GM23248 (cell line): ENCODE results near the gene KRTAP19-8. TPM values are rescaled to one million over a fixed set of nuclear protein-coding genes. Genes with fewer than 3 reads are reported as not detected.

Experiments used
- DNase-seq: peaks from one replicate; pipeline ENCODE4 v3.0.0-alpha.2; 2015
- H2AFZ ChIP-seq: fragments of 200-600 bp; sonication (generic); 2 replicates; pipeline ENCODE4 v1.6.1; 2016; ENCODE audit warnings: antibody characterized with exemption
- H3F3A ChIP-seq: fragments of 200-600 bp; sonication (generic); 2 replicates; pipeline ENCODE4 v1.6.1; 2016; ENCODE audit warnings: mild to moderate bottlenecking, antibody characterized with exemption, mixed run types; ENCODE audit not compliant: insufficient read depth
- H3K27ac ChIP-seq: fragments of 200-600 bp; sonication (generic); 2 replicates; pipeline ENCODE4 v1.5.1; 2016; ENCODE audit warnings: mild to moderate bottlenecking
- H3K27me3 ChIP-seq: fragments of 200-600 bp; sonication (generic); replicated peaks from 2 replicates; pipeline ENCODE4 v1.6.1; 2016; ENCODE audit warnings: mild to moderate bottlenecking; ENCODE audit not compliant: insufficient read depth
- H3K36me3 ChIP-seq: fragments of 200-600 bp; sonication (generic); 2 replicates; pipeline ENCODE4 v1.6.1; 2016; ENCODE audit warnings: low read depth, mild to moderate bottlenecking
- H3K4me1 ChIP-seq: fragments of 200-600 bp; sonication (generic); 2 replicates; pipeline ENCODE4 v1.6.1; 2016; ENCODE audit warnings: mild to moderate bottlenecking; ENCODE audit not compliant: insufficient read depth
- H3K4me2 ChIP-seq: fragments of 200-600 bp; sonication (generic); one replicate; pipeline ENCODE4 v1.6.1; 2016; ENCODE audit warnings: mild to moderate bottlenecking; ENCODE audit not compliant: unreplicated experiment
- H3K4me3 ChIP-seq: fragments of 200-600 bp; sonication (generic); 2 replicates; pipeline ENCODE4 v1.5.1; 2016; ENCODE audit warnings: mild to moderate bottlenecking
- H3K79me2 ChIP-seq: fragments of 200-600 bp; sonication (generic); 2 replicates; pipeline ENCODE4 v1.6.1; 2016; ENCODE audit warnings: mild to moderate bottlenecking; ENCODE audit not compliant: insufficient read depth
- H3K9ac ChIP-seq: fragments of 200-600 bp; sonication (generic); 2 replicates; pipeline ENCODE4 v1.6.1; 2016; ENCODE audit warnings: mild to moderate bottlenecking
- H3K9me2 ChIP-seq: fragments of 200-600 bp; sonication (generic); 2 replicates; pipeline ENCODE4 v1.6.1; 2016; ENCODE audit warnings: mixed run types, mild to moderate bottlenecking, moderate library complexity; ENCODE audit not compliant: insufficient read depth
- H3K9me3 ChIP-seq: fragments of 200-600 bp; sonication (generic); one replicate; pipeline ENCODE4 v1.6.1; 2017; ENCODE audit warnings: low read depth
- H4K20me1 ChIP-seq: fragments of 200-600 bp; sonication (generic); 2 replicates; pipeline ENCODE4 v1.6.0; 2016; ENCODE audit not compliant: insufficient read depth
- EZH2 ChIP-seq: fragments of 200-600 bp; sonication (generic); IDR thresholded peaks from 2 replicates; pipeline ENCODE4 v1.6.1; 2018; ENCODE audit warnings: antibody characterized with exemption, mild to moderate bottlenecking; ENCODE audit not compliant: insufficient read depth, poor library complexity, severe bottlenecking
- EZH2phosphoT487 ChIP-seq: fragments of 200-600 bp; sonication (generic); IDR thresholded peaks from 2 replicates; pipeline ENCODE4 v1.6.1; 2018; ENCODE audit warnings: antibody characterized with exemption, moderate library complexity, mild to moderate bottlenecking, low read depth; ENCODE audit not compliant: insufficient read depth
- WGBS, 2 experiments: methylation state at CpG; one replicate each; pipeline ENCODE4 v1.1.6; 2015 to 2017; ENCODE audit warnings: low lambda C conversion rate in 2 of 2, low coverage in 1 of 2; ENCODE audit errors: missing lambda C conversion rate in 2 of 2; 5-methylcytosine and 5-hydroxymethylcytosine counted together
- in situ Hi-C: fragments of 300-500 bp; cut with MboI; formaldehyde crosslinking; loops from 2 replicates; pipeline ENCODE4 v1.15.0; 2020
- polyA plus RNA-seq: library from polyadenylated mRNA; unstranded; fragments of >200 nt; fragmentation: Nextera tagmentation; extraction: Ambion mirVana; gene quantifications from 2 replicates; pipeline ENCODE4 v1.2.1, GENCODE V29; 2016
- total RNA-seq: library from RNA; depleted of rRNA; stranded (reverse); fragments of >200 nt; shearing (Covaris generic); gene quantifications from 2 replicates; pipeline ENCODE4 v1.2.3, GENCODE V29; 2014; rRNA removed

KRTAP19-8 gene
- not detected in 2 replicates for total RNA-seq
- polyA plus RNA-seq = not detected in 2 replicates

DNA sequence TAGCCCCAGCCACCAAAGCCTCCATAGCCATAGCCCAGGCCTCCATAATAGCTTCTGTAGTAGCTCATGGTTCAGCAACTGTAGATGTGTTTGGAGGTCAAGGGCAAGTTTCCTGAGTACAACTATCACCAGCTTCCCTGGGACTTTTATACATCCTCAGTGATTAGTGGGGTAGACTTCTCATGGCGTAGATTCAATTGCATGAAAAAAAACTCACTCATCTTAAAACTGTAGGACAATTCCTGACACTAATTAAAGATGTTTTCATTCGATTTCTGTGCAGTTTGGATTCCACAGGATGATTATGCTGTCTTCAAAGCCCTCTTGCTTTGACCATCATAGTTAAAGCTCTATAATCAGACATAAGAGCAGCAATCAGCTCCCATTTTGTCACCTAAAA lies at the start of gene KRTAP19-8:
Gene KRTAP19-8 (minus strand): TSS at position 101 of the 400 bp plus-strand sequence. CDS start 33 bp downstream, at position 68.
- H3K9ac ChIP-seq = no peak within 1 kb of the TSS
- no peak within 1 kb of the TSS for H3K4me3 ChIP-seq
- H3K27ac ChIP-seq = no peak within 1 kb of the TSS
- no peaks in the 10 kb centered on the region for H3K9me2 ChIP-seq
- no peaks in the 10 kb centered on the region for H3K27me3 ChIP-seq
- 0 to 3% methylated on average over 2 of the region's 2 CpGs for WGBS, 2 experiments
- H3K9me3 ChIP-seq = no peaks in the 10 kb centered on the region
- no peak within 1 kb of the TSS for H3K4me2 ChIP-seq
- no peak for TF ChIP-seq EZH2
- no peak for TF ChIP-seq EZH2phosphoT487
- H3K36me3 ChIP-seq = no peaks in the 10 kb centered on the region
- no peaks in the 10 kb centered on the region for H4K20me1 ChIP-seq
- in situ Hi-C loops = no loop called here
- no peaks in the 10 kb centered on the region for H3K79me2 ChIP-seq
- H3F3A ChIP-seq = no peaks in the 10 kb centered on the region
- H3K4me1 ChIP-seq = no peaks in the 10 kb centered on the region
- H2AFZ ChIP-seq = no peak within 1 kb of the TSS
- no peak for DNase-seq

DNA sequence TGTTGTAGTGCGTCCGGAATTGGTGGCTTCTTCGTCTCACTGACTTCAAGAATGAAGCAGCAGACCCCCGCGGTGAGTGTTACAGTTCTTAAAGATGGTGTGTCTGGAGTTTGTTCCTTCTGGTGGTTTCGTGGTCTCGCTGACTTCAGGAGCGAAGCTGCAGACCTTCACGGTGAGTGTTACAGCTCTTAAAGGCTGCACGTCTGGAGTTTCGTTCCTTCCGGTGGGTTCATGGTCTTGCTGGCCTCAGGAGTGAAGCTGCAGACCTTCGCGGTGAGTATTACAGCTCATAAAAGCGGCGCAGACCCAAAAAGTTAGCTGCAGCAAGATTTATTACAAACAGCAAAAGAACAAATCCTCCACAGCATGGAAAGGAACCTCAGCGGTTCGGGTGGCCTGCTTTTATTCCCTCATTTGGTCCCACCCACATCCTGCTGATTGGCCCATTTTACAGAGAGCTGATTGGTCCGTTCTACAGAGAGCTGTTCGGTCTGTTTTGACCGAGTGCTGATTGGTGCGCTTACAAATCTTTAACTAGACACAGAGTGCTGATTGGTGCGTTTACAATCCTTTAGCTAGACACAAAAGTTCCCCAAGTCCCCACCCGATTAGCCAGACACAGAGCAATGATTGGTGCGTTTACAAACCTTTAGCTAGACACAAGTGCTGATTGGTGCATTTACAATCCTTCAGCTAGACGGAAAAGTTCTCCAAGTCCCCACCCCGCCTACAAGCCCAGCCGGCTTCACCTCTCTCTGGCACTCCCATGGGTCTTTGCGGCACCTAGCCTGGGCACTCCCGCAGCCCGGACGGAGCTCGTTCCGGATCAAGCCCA lies 49.6 kb upstream of the KRTAP19-8 start:
- Histone ChIP-seq H3K27ac (no peak overlapping the region), H3K9me3 (no peaks in the 10 kb centered on the region), H3K4me1 (no peaks in the 10 kb centered on the region), H2AFZ (no peak overlapping the region), H3K4me3 (no peak overlapping the region), H3F3A (no peaks in the 10 kb centered on the region), H3K27me3 (no peaks in the 10 kb centered on the region; the same call in 1 of the 2 replicates), H4K20me1 (no peaks in the 10 kb centered on the region), H3K9ac (no peak overlapping the region), H3K4me2 (no peak overlapping the region), H3K9me2 (no peaks in the 10 kb centered on the region), H3K79me2 (no peaks in the 10 kb centered on the region), H3K36me3 (no peaks in the 10 kb centered on the region)
- in situ Hi-C loops = loop anchor here (10.0 kb wide), 1 partner anchor 1043 kb away; no protein-coding TSS in a partner anchor
- no peak for DNase-seq
- no peak for TF ChIP-seq EZH2
- TF ChIP-seq EZH2phosphoT487 = no peak
- 67 to 70% methylated on average over 34 of the region's 34 CpGs for WGBS, 2 experiments

- Histone ChIP-seq H3K9me3 (no peaks in the 10 kb centered on the region), H3F3A (no peaks in the 10 kb centered on the region), H3K79me2 (no peaks in the 10 kb centered on the region), H3K4me2 (no peak overlapping the region), H3K4me3 (no peak overlapping the region), H3K9ac (no peak overlapping the region), H3K9me2 (no peaks in the 10 kb centered on the region), H3K27ac (no peak overlapping the region), H3K27me3 (no peaks in the 10 kb centered on the region), H4K20me1 (no peaks in the 10 kb centered on the region), H2AFZ (no peak overlapping the region), H3K36me3 (no peaks in the 10 kb centered on the region), H3K4me1 (no peaks in the 10 kb centered on the region)
- WGBS, 2 experiments = 62 to 72% methylated on average over 6 of the region's 6 CpGs
- TF ChIP-seq EZH2 = no peak
- in situ Hi-C loops = loop anchor here (10.0 kb wide), 1 partner anchor 1040 kb away; no protein-coding TSS in a partner anchor
- no peak for DNase-seq
Measured at GRCh38 chr21:31084689-31085088, 46.4 kb upstream of the KRTAP19-8 start.

- DNase-seq = no peak
- TF ChIP-seq EZH2 (no peak), EZH2phosphoT487 (no peak)
- Histone ChIP-seq H3K79me2 (no peaks in the 10 kb centered on the region), H3K27ac (no peak overlapping the region), H3K4me2 (no peak overlapping the region), H3K4me1 (no peaks in the 10 kb centered on the region), H4K20me1 (no peaks in the 10 kb centered on the region), H3K4me3 (no peak overlapping the region), H3K36me3 (no peaks in the 10 kb centered on the region), H3K27me3 (no peaks in the 10 kb centered on the region), H2AFZ (no peak overlapping the region), H3K9me2 (no peaks in the 10 kb centered on the region), H3K9ac (no peak overlapping the region), H3F3A (no peaks in the 10 kb centered on the region), H3K9me3 (no peaks in the 10 kb centered on the region)
- in situ Hi-C loops = no loop called here
- 10 to 17% methylated on average over 4 of the region's 4 CpGs for WGBS, 2 experiments
Measured at GRCh38 chr21:31078796-31079195, 40.5 kb upstream of the KRTAP19-8 start.
